ENCODE data around the gene PIKFYVE. TPM values are rescaled to one million over a fixed set of nuclear protein-coding genes. Genes with fewer than 3 reads are reported as not detected.

Gene PIKFYVE
- total and polyA plus RNA-seq, 2 donors (not counting 1 experiment from before 2014, with no cell fraction given): 20.3 to 80.9 TPM

GRCh38 chr2:208360259-208361076, 94.4 kb downstream of the PIKFYVE start:
- H3K27ac ChIP-seq (ENCODE audit: low read length in 2 of 2): no peak overlapping the region
- WGBS (ENCODE audit: insufficient coverage): 93% methylated on average over 37 of the region's 48 CpGs
- H3K27ac Mint-ChIP-seq: no peak overlapping the region

More at GRCh38 chr2:208360259-208361076, 94.4 kb downstream of the PIKFYVE start:
- Histone ChIP-seq H2AFZ (ENCODE audit: insufficient read depth, low read depth, low read length, poor library complexity, severe bottlenecking) (no peak overlapping the region), H3K27me3 (replicated peaks in 1 of 4; ENCODE audit: control extremely low read depth in 1 of 4, control insufficient read depth in 3 of 4, insufficient read depth in 4 of 4, low read length in 3 of 4) (no peaks in the 10 kb centered on the region), H3K4me1 (ENCODE audit: control insufficient read depth in 2 of 2, insufficient read depth in 2 of 2, low read length in 2 of 2) (no peaks in the 10 kb centered on the region), H3K4me3 (ENCODE audit: control extremely low read depth in 1 of 5, extremely low read depth in 1 of 5, insufficient read depth in 1 of 5, low read depth in 2 of 5, low read length in 4 of 5) (no peak overlapping the region), H3K9ac (ENCODE audit: low read length) (no peak overlapping the region), H3K9me3 (ENCODE audit: control extremely low read depth in 1 of 3, control insufficient read depth in 2 of 3, insufficient read depth in 1 of 3, low read length in 2 of 3) (peaks cover 1 to 19% (median 4%) of the 10 kb centered on the region in 3 donors), H4K20me1 (ENCODE audit: control insufficient read depth, insufficient read depth, low read length, poor library complexity, severe bottlenecking) (no peaks in the 10 kb centered on the region), H3K4me2 (replicated peaks; ENCODE audit: low read depth, low read length, poor library complexity, severe bottlenecking) (no peak overlapping the region), H3K36me3 (replicated peaks in 1 of 2; ENCODE audit: control extremely low read depth in 1 of 2, control insufficient read depth in 1 of 2, extremely low read depth in 1 of 2, insufficient read depth in 2 of 2, low read length in 1 of 2) (peaks cover 0 to 26% of the 10 kb centered on the region in 2 experiments), H3K79me2 (ENCODE audit: control insufficient read depth, insufficient read depth, low read length) (no peaks in the 10 kb centered on the region)
- H3K27me3 Mint-ChIP-seq: no peaks in the 10 kb centered on the region
- no peaks in the 10 kb centered on the region for H3K9me3 Mint-ChIP-seq (ENCODE audit: insufficient read depth)
- no peak for ATAC-seq (ENCODE audit: low read depth)
- POLR2A ChIA-PET: no interaction called here
- H3K4me1 Mint-ChIP-seq: peaks cover 14% of the 10 kb centered on the region
- TF ChIP-seq EZH2 (IDR thresholded peaks at IDR 0.05; ENCODE audit: borderline replicate concordance, insufficient read depth, low read depth, low read length, poor library complexity, severe bottlenecking) (no peak), CTCF (IDR thresholded peaks at IDR 0.05) (no peak)
- CTCF ChIA-PET: no interaction called here
- H3K4me3 Mint-ChIP-seq: no peak overlapping the region
- intact Hi-C loops (cut with micrococcal nuclease): no loop called here
- no peak for DNase-seq
